ENCODE measurements around the gene HNRNPR.
"Not testable (repeated sequence)": the region's sequence is repeated elsewhere in the genome, so short reads cannot be mapped to it uniquely, and the experiment has no call there.

HNRNPR gene

DNA sequence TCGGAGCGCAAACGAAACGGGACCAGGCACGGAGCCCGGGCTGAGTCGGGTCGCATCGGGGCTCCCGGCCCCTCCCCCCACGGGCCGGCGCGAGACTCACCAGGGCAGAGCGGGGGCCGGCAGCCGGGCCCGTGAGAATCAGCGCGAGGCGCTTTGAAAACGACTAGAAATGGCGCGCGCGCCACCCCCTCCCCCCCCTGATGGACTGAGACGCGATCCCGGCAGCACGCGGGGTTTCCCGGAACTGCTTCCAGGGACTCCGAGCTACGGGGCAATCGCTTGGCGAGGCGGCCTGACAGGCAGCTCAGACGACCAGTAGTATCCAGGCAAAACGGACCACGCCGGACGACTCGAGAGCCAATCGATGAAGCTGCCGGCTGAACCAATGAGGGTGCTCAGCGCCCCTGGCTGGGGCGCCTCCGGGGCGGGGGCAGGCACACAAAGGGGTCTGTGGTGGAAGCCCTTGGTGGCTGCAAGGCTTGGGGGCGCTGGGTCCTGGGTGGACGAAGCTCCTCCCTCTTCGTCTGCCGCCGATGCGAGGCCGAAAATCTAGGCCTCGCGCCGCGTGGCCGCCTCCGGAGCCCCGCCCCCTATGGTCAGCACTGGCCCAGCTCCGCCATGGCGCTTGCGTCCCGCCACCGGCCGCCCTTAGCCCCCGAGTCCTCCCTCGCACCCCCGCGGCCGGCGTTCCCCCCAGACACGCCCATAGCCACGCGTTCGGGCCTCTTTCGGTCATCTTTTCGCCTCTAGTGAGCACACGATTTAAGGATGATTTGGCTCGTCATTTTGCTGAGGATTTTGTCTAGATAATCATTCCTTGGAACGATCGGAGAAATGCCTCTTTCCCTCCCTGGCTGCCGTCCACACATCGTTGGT lies at the start of gene HNRNPR:
Gene HNRNPR, minus strand, starts transcription at position 174 of the 876 bp plus-strand sequence. CDS start 3,276 bp downstream, outside the sequence.
- in situ Hi-C loops (cut with HindIII; ENCODE audit: low pct_ligation_motif_present, low pct_unique_long_range_greater_than_20kb, low sequenced_read_pairs) = no loop called here

DNA sequence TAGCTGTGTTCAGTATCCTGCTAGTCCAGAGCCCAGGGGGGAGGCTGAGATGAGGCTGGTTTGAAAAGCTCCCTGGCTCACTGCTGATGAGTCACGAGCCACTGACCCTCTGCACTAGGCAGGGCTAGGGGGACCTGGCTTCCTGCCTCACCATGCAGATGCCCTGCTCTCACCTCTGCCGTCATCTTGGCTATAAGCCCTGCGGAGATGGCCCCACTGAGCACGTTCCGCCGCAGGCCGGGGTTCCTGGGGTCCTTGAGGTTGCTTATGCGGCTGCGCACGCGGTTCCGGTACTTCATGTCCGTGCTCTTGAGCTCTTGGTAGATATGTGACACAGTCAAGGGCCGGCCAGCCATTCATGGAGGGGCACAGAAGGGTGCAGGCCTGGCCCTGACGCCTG lies 49.6 kb upstream of the HNRNPR start:
- in situ Hi-C loops (cut with HindIII; ENCODE audit: low pct_ligation_motif_present, low pct_unique_long_range_greater_than_20kb, low sequenced_read_pairs) = no loop called here
- peak; percentile 90 for DNase-seq

More for the DNA sequence above, at the start of gene HNRNPR:
- peak; percentile 99 for DNase-seq

DNA sequence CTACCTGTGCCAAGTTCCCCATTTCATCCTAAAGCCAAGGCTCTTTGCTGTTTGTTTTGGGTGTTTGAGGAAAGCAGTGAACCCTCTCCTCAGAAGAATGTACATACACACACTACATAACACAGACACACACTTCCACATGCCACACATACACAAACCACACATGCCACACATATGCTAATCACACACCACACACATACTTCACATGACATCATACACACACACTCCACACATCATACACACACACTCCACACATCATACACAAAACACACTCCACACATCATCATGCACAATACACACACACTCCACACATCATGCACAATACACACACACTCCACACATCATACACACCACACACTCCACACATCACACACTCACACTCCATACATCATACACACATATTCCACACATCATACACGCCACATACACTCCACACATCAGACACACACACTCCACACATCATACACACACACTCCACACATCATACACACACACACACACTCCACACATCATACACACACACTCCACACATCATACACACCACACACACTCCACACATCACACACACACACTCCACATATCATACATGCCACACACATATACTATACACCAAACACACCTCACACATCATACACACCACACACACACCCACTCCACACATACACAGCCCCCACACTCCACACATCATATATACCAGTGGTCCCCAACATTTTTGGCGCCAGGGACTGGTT lies 48.2 kb upstream of the HNRNPR start:
- in situ Hi-C loops (cut with HindIII; ENCODE audit: low pct_ligation_motif_present, low pct_unique_long_range_greater_than_20kb, low sequenced_read_pairs) = no loop called here
- no peak for DNase-seq

DNA sequence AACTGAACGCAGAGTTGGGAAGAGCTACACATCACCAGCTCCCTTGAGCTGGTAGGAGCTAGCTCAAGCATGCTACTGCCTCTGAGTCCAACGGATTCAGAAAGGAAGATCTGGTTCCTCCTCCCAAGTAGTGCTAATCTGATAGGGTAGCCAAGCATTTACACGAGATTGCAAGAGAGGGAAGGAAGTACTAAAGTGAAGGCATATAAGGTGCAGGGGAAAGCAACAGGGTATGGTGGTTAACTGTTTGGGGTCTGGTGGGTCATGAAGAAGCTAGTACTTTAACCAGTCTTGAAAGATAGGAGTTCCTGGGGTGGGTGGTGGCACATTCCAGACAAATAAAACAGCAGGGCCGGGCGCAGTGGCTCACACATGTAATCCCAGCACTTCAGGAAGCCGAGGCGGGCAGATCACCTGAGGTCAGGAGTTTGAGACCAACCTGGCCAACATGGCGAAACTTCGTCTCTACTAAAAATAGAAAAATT lies 45.8 kb upstream of the HNRNPR start:
- DNase-seq = no peak
- in situ Hi-C loops (cut with HindIII; ENCODE audit: low pct_ligation_motif_present, low pct_unique_long_range_greater_than_20kb, low sequenced_read_pairs) = no loop called here

DNA sequence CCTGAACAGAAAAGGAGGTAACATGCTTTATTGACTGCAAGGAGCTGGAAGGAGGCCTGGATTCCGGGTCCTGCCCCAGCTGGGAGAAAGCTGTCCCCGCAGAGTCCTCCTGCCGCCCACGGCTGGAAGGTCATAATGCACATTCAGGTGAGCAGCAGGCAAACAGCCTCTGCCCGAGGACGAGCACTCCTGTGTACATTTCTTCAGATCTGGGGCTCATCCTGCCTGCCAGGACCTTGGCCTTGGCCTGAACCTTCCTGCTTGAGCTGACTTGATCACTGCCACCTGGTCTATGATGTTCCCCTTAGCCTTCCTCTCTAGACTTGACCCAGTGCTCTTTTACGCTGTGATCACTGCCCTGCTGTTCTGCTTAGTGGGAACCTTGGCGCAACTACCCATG lies 43.4 kb upstream of the HNRNPR start:
- no peak for DNase-seq
- in situ Hi-C loops (cut with HindIII; ENCODE audit: low pct_ligation_motif_present, low pct_unique_long_range_greater_than_20kb, low sequenced_read_pairs) = no loop called here

DNA sequence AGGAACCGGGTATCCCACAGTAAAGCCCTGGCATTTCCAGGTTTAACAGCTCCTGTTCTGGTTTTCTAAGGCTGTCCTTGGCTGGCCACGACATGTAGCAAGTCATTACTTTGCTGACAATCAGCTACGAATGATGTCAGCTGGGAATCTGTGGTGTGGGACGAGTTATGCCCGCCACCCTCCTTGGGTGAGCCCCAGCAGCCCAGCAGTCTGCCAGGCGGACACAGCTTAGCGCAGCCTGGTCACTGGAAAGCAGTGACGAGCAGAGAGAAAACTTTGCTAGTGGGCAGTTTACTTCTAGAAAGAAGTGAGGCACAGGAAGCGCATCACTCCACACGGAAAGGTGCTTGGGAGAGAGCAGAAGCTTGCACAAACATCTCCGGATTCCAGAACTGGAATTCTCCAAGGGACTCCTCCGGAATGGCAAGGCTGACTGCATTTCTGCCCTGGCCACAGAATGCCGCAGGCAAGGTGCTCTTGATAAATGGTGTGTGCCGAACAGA lies 41.1 kb upstream of the HNRNPR start:
- no peak for DNase-seq
- in situ Hi-C loops (cut with HindIII; ENCODE audit: low pct_ligation_motif_present, low pct_unique_long_range_greater_than_20kb, low sequenced_read_pairs) = no loop called here

DNA sequence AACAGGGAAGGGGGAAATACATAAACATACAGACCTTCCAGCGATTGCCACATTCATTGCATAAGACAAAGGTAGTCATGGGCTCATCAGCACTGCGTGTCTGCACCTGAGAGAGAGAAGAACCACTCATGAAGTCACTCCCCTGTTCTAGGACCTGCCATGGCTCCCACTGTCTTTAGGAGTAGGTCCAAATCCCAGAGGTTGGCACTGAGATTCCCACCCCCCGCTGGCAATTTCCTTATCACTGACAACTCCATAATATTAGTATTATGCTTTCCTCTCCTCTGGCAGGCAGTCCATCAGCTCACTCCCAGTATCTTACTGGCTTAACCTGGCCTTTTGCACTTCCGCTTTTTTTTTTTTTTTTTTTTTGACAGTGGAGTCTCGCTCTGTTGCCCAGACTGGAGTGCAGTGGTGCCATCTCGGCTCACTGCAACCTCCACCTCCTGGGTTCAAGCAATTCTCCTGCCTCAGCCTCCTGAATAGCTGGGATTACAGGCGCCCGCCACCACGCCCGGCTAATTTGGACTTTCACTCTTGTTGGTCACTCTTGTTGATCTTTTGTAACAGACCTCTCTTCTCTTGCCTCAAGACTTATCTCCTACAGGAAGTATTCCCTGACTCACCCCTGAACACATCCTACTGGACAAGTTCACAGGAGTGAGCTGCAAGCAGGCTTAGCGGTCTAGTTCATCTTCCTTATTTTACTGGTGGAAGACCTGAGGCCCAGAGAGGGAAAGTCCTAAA lies 40.4 kb upstream of the HNRNPR start:
- peak; percentile 19 for DNase-seq
- in situ Hi-C loops (cut with HindIII; ENCODE audit: low pct_ligation_motif_present, low pct_unique_long_range_greater_than_20kb, low sequenced_read_pairs) = no loop called here

DNA sequence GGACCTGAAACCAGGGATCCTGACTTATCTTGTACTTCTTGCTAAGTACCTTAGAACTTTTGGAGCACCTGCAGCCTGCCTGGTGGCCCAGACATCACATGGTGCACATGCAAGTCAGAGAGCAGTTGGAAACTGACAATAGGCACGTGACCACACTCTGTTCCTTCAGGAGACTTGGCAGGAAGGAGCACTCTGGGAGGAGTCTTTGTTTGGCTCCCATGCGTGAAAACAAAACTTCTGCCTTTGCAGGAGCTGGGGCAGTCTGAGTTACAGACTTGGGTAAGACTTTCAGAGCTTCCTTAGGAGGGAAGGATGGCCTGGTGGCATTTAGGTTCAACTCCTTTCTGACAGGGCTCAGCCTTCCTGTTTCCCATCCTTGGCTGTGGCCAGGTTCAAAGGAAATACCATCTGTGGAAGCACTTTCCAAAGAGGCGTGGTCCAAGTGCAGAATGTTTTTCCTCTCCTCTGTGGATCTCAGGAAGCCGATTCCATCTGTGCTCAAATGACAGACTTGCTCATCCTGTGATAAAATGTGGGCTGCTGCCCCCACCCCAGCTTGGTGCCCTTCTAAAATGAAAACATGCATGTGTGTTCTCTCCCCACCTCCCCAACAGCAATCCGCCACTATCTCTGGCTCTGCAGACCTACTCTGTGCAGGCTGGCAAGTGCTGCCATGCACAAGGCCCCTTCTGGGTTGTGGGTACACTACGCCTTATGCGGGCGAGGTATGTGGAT lies 39.7 kb upstream of the HNRNPR start:
- in situ Hi-C loops (cut with HindIII; ENCODE audit: low pct_ligation_motif_present, low pct_unique_long_range_greater_than_20kb, low sequenced_read_pairs) = no loop called here

DNA sequence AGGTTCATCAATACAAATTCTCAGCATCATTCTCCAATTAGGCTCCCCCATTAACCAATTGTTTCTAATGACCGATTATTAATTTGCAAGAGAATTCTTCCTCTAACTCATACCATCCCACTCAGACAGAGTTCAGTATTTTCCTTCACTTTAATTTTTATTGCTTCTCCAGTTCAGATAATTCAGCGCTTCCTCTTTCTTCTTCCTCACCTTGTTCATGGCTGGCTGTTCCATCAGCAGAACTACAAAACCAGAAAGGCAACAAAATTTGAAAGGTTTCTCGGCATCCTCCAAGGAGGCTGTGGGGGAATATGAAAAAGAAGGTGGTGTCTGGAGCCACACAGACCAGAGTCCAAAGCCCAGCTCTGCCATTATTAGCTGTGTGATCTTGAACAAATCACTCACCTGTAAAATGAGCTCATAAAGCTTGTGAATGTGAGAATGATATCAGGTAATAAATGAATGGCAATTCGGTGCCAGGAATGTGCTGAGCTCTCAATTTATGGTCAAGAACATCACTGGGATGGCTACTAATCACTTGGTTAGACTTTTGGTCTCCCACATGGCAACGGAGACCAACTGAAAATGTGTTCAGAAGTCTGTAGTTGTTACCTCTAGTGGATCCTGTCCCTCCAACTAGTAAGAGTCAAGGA lies 37.3 kb upstream of the HNRNPR start:
- in situ Hi-C loops (cut with HindIII; ENCODE audit: low pct_ligation_motif_present, low pct_unique_long_range_greater_than_20kb, low sequenced_read_pairs) = no loop called here
- no peak for DNase-seq

More for the DNA sequence above, 39.7 kb upstream of the HNRNPR start:
- DNase-seq = no peak

DNA sequence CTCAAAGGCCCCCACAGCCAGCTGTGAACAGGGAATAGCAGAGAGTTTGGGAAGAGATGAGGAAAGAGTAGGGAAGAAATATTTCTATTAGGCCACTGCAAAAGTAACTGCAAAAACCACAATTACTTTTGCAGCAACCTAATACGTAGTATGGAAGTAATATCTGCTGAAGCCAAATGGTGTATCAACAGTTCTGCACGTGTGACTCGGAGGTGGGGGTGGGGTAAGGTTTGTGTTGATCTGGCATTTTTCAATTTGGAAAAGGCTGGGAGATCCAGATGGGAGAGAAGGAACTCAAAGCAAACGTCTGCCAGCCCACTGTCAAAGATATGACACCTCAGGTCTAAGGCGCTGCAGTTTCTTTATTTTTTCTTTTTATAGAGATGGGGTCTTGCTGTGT lies 36.6 kb upstream of the HNRNPR start:
- DNase-seq = no peak
- in situ Hi-C loops (cut with HindIII; ENCODE audit: low pct_ligation_motif_present, low pct_unique_long_range_greater_than_20kb, low sequenced_read_pairs) = no loop called here

DNA sequence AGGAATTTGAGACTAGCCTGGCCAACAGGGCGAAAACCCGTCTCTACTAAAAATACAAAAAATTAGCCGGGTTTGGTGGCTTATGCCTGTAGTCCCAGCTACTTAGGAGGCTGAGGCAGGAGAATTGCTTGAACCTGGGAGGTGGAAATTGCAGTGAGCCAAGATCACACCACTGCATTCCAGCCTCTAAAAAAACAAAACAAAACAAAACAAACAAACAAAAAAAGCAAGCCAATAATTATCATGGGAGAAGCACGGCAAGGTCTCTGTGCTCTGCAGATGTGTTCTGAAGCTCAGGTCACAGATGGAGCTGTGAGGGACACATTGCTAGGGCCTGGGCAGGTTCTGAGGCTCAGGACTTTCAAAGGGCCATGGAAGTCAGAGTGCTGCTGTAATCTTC lies 36.2 kb upstream of the HNRNPR start:
- DNase-seq; in situ Hi-C loops (cut with HindIII; ENCODE audit: low pct_ligation_motif_present, low pct_unique_long_range_greater_than_20kb, low sequenced_read_pairs): not testable (repeated sequence)

DNA sequence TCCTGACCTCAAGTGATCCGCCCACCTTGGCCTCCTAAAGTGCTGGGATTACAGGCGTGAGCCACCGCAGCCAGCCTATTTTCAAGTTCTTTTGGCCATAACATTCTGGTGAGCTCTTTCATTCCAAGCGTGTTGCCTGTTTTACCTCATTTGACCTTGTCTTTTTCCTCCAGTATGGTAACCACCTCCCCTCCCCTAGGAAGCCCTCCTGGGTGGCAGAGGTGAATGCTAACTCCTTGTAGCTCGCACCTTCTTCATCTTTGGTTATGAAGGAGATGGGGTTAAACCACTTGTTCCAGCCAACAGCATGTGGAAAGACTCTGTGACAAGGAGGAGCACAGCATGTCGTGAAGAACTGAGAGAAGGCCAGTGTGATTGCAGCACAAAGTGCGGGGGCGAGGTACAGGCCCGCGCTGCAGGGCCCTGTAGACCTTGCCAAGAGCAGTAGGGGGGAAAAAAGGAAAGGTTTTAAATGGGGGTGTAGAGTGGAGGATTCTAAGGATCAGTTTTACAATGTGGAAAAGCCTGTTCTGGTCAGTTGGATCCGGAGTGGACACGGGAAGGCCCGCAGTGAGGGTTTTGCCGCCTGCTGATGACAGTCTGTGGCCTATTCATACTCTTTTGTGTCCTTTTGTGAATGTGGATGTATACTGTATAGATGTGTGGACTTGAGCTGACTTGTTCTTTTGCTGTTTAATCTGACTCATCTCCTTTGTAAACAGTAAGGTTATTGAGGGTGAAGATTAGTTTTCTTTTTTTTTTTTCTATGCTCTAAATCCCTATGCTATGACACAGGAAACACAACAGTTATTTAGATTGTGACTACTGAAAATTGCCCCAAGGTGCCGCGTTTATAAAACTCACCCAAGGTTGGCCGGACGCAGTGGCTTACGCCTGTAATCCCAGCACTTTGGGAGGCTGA lies 33.1 kb upstream of the HNRNPR start:
- DNase-seq = peak; percentile 23
- in situ Hi-C loops (cut with HindIII; ENCODE audit: low pct_ligation_motif_present, low pct_unique_long_range_greater_than_20kb, low sequenced_read_pairs) = no loop called here

DNA sequence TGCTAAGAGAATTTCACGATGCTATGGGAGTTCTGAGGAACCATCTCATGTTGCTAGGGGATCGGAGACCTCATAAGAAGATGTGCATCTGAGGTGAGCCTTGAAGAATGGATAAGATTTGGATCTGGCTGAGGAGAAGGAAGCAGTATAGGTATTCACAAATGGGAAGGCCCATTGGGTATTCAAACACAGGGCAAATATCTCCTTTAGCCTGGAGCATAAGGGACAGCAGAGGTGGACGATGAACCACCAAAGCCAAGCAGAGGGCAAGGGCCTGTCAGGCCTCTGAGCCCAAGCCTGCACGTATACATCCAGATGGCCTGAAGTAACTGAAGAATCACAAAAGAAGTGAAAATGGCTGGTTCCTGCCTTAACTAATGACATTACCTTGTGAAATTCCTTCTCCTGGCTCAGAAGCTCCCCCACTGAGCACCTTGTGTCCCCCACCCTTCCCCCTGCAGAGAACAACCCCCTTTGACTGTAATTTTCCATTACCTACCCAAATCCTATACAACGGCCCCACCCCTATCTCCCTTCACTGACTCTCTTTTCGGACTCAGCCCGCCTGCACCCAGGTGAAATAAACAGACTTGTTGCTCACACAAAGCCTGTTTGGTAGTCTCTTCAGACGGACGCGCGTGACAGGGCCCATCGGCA lies 30.1 kb upstream of the HNRNPR start:
- DNase-seq; in situ Hi-C loops (cut with HindIII; ENCODE audit: low pct_ligation_motif_present, low pct_unique_long_range_greater_than_20kb, low sequenced_read_pairs): not testable (repeated sequence)

DNA sequence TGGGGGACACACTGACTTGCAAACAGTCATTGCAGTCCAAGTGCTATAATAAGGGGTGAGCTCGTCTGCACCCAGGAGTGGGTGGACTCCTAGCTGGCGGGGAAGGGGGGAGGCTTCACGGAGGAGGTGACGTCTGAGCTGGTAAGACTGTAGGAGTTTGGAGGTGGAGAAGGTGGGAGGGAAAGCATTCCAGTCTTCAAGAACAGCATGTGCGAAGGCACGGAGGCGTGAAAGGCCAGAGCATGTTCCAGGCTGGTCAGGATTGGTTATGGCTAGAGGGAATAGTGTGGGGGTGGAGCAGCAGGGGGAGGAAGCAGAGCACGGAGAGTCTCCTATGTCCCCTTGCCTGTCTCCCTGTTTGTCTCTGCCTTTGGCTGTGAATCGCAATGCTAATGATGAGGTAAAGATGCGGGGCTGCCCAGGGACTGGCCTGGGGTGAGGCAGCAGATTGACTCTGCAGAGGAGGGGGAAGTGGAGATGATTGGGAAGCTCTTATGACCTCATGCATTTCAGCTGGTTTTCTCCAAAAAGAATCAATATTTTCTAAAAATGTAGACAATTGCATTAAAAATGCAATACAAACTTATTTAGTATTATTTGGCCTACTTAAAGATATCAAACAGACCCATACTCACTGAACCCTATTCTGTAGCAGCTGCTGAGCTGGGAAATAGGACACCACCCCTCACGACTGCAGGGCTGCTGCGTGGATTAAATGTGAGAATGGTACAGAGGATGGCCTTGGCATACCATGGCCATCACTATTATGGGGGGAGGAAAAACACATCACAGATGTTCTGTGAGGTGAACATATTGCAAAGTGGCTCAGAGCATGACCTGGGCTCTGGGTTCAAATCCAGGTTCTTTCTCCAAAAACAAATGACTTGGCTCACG lies 28.1 kb upstream of the HNRNPR start:
- DNase-seq = no peak
- in situ Hi-C loops (cut with HindIII; ENCODE audit: low pct_ligation_motif_present, low pct_unique_long_range_greater_than_20kb, low sequenced_read_pairs) = no loop called here
